ENCODE results near the gene CYB561D1. TPM values are rescaled to one million over a fixed set of nuclear protein-coding genes. Genes with fewer than 3 reads are reported as not detected.
A peak's percentile ranks its signal among the peaks of the same experiment; 100 is the strongest.

CYB561D1 gene
- total RNA-seq, 4 donors from 2014 or later, result 6.2 to 16.4 (median 8.2) TPM

GRCh38 chr1:109483672-109484518 lies 10.0 kb upstream of the CYB561D1 start, which contains the start of gene ATXN7L2:
Gene ATXN7L2 (plus strand): TSS chr1:109483905. CDS start chr1:109483954, 49 bp downstream.
- H3K36me3 ChIP-seq, result peaks cover 0 to 37% (median 35%) of the 10 kb centered on the region in 4 donors
- H3K27ac ChIP-seq (replicated peaks in 1 of 4), result peak within 1 kb of the TSS; percentile 87 to 97 (median 96)
- H3K9me3 ChIP-seq, result no peaks in the 10 kb centered on the region
- intact Hi-C loops (cut with DNase I), result loop anchor here (5.0 kb wide), 1 partner anchor 57 kb away; the partner anchor contains the start of gene PSMA5
- WGBS, result under 1% methylated on average over 34 of the region's 73 CpGs
- no peaks in the 10 kb centered on the region for H3K27me3 ChIP-seq
- peak within 1 kb of the TSS; percentile 76 to 94 (median 82) for H3K4me3 ChIP-seq
- peak; percentile 98 for DNase-seq (ENCODE audit: extremely low spot score)
- no peak for TF ChIP-seq EP300 (IDR thresholded peaks at IDR 0.05)
- TF ChIP-seq POLR2A (IDR thresholded peaks at IDR 0.05; ENCODE audit: low read depth), result peak; percentile 9
- TF ChIP-seq, protein P1, sequence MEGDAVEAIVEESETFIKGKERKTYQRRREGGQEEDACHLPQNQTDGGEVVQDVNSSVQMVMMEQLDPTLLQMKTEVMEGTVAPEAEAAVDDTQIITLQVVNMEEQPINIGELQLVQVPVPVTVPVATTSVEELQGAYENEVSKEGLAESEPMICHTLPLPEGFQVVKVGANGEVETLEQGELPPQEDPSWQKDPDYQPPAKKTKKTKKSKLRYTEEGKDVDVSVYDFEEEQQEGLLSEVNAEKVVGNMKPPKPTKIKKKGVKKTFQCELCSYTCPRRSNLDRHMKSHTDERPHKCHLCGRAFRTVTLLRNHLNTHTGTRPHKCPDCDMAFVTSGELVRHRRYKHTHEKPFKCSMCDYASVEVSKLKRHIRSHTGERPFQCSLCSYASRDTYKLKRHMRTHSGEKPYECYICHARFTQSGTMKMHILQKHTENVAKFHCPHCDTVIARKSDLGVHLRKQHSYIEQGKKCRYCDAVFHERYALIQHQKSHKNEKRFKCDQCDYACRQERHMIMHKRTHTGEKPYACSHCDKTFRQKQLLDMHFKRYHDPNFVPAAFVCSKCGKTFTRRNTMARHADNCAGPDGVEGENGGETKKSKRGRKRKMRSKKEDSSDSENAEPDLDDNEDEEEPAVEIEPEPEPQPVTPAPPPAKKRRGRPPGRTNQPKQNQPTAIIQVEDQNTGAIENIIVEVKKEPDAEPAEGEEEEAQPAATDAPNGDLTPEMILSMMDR (IDR thresholded peaks at IDR 0.05), result no peak
- TF ChIP-seq POLR2AphosphoS5 (IDR thresholded peaks at IDR 0.05), result peak; percentile 60 to 67
- H3K4me1 ChIP-seq, result peaks cover 16 to 25% (median 24%) of the 10 kb centered on the region in 4 donors

DNA sequence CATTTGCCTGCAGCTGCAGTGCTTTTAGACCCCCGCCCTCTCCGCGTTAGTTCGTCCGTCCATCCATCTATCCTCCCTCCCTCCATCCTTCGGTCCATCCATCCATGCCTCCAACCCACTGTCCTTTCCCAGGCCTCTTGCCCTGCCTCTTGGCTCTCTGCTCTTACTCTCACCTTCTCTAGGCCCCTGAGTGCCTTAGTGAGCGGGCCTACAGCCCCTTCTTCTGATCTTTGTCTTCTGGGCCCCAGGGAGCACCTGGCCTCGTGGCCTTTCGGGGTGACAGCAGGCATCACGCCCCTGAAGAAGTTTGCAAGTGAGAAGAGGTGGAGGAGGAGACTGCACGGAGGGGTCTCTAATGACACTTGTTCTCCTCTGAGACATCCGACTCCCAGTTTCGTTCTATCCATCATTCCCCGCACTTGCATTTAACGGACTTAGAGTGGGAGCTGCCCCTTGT lies 9.3 kb upstream of the CYB561D1 start:
- WGBS, result 33% methylated on average over 15 of the region's 15 CpGs
- peak overlapping the region; percentile 76 to 94 (median 82) for H3K4me3 ChIP-seq
- H3K4me1 ChIP-seq, result peaks cover 16 to 25% (median 24%) of the 10 kb centered on the region in 4 donors
- intact Hi-C loops (cut with DNase I), result loop anchor here (5.0 kb wide), 1 partner anchor 57 kb away; the partner anchor contains the start of gene PSMA5
- no peaks in the 10 kb centered on the region for H3K27me3 ChIP-seq
- peak overlapping the region; percentile 87 to 97 (median 96) for H3K27ac ChIP-seq (replicated peaks in 1 of 4)
- H3K36me3 ChIP-seq, result peaks cover 0 to 37% (median 36%) of the 10 kb centered on the region in 4 donors
- DNase-seq (ENCODE audit: extremely low spot score), result no peak
- TF ChIP-seq EP300 (IDR thresholded peaks at IDR 0.05) (no peak), POLR2AphosphoS5 (IDR thresholded peaks at IDR 0.05) (no peak), POLR2A (IDR thresholded peaks at IDR 0.05; ENCODE audit: low read depth) (no peak)
- TF ChIP-seq, protein P1 (IDR thresholded peaks at IDR 0.05), result no peak
- no peaks in the 10 kb centered on the region for H3K9me3 ChIP-seq

DNA sequence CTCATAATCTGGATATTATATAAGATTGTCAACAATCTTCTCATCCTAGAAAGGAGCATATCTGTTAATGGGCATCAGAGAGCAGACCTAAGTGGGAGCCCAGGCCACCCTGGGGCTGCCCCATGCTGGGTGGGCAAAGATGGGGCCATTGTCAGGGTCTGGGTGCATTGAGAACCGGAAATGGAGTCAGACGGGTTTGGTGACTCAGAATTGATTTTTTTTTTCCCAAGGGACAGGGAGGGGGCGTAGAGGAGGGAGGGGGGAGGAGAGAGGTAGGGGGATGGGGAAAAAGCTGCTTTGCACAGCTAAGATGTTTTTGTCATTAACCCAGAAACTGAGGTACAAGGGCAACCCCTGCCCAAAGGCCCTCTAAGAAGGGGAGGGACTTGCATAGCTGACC lies 8.9 kb upstream of the CYB561D1 start:
- Histone ChIP-seq H3K36me3 (peaks cover 0 to 34% (median 33%) of the 10 kb centered on the region in 4 donors), H3K9me3 (no peaks in the 10 kb centered on the region), H3K27ac (replicated peaks in 1 of 4) (no peak overlapping the region), H3K4me1 (peaks cover 16 to 25% (median 24%) of the 10 kb centered on the region in 4 donors), H3K27me3 (no peaks in the 10 kb centered on the region), H3K4me3 (peak overlapping the region; percentile 76 to 94 (median 82))
- 28% methylated on average over 3 of the region's 3 CpGs for WGBS
- no peak for DNase-seq (ENCODE audit: extremely low spot score)
- no peak for TF ChIP-seq EP300 (IDR thresholded peaks at IDR 0.05)
- no peak for TF ChIP-seq POLR2AphosphoS5 (IDR thresholded peaks at IDR 0.05)
- TF ChIP-seq, protein P1 (IDR thresholded peaks at IDR 0.05), result no peak
- TF ChIP-seq POLR2A (IDR thresholded peaks at IDR 0.05; ENCODE audit: low read depth), result no peak
- intact Hi-C loops (cut with DNase I), result no loop called here

DNA sequence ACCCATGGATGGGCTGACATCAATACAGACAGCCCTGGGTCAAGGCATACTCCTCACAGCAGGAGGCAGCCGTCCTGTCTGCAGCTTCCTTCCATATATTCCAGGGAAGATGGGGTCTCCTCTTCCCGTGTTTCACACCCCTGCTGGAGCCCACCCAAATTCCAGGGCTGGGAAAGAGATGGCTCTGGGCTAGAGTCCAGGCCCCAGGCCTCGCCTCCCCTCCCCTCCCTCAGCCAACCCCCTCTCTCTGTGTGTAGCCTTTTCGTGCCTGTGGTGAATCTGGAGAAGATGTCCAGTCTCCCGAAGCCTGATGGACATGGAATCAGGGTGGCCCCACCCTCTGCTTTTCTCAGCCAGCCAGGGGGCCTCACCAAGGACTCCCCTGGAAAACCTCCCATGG lies 6.6 kb upstream of the CYB561D1 start:
- 57% methylated on average over 5 of the region's 5 CpGs for WGBS
- intact Hi-C loops (cut with DNase I), result no loop called here

GRCh38 chr1:109488201-109488600 lies 5.7 kb upstream of the CYB561D1 start:
- 88% methylated on average over 5 of the region's 5 CpGs for WGBS
- Histone ChIP-seq H3K4me1 (peaks cover 20 to 32% (median 27%) of the 10 kb centered on the region in 4 donors), H3K9me3 (no peaks in the 10 kb centered on the region), H3K36me3 (peaks cover 0 to 36% (median 26%) of the 10 kb centered on the region in 4 donors), H3K4me3 (no peak overlapping the region), H3K27ac (replicated peaks in 1 of 4) (no peak overlapping the region), H3K27me3 (no peaks in the 10 kb centered on the region)
- no peak for TF ChIP-seq EP300 (IDR thresholded peaks at IDR 0.05)
- TF ChIP-seq, protein P1 (IDR thresholded peaks at IDR 0.05), result no peak
- TF ChIP-seq POLR2AphosphoS5 (IDR thresholded peaks at IDR 0.05), result no peak
- TF ChIP-seq POLR2A (IDR thresholded peaks at IDR 0.05; ENCODE audit: low read depth), result no peak
- intact Hi-C loops (cut with DNase I), result no loop called here
- no peak for DNase-seq (ENCODE audit: extremely low spot score)

More for the DNA sequence above, 6.6 kb upstream of the CYB561D1 start:
- Histone ChIP-seq H3K27me3 (no peaks in the 10 kb centered on the region), H3K4me1 (peaks cover 22 to 36% (median 32%) of the 10 kb centered on the region in 4 donors), H3K4me3 (no peak overlapping the region), H3K27ac (replicated peaks in 1 of 4) (no peak overlapping the region), H3K9me3 (no peaks in the 10 kb centered on the region), H3K36me3 (peaks cover 0 to 36% (median 26%) of the 10 kb centered on the region in 4 donors)
- TF ChIP-seq POLR2AphosphoS5 (IDR thresholded peaks at IDR 0.05) (no peak), EP300 (IDR thresholded peaks at IDR 0.05) (no peak), POLR2A (IDR thresholded peaks at IDR 0.05; ENCODE audit: low read depth) (no peak)
- DNase-seq (ENCODE audit: extremely low spot score), result no peak

Measured in esophagus muscularis mucosa (tissue), 4 donors.